ENCODE measurements around the gene DYSF.

DNA sequence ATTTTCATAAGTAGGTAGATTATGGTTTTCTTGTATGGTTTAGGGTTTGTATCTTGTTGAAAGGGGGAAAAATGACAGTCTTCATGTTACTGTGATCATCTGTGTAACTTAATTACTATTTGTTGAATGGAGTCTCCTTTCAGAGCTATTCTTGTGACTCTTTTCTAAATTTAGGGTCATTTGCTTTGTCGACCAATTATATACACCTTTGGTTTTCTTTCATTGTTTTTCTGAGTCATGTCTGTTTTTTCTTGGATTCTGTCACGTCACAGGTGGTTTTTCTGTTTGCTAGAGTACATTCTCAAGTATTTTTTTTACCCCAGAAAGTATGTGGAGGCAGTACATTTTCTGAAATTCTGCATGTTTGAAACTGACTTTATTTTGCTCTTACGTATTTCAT is 43.8 kb upstream of the DYSF start:
- TF ChIP-seq, protein P1, sequence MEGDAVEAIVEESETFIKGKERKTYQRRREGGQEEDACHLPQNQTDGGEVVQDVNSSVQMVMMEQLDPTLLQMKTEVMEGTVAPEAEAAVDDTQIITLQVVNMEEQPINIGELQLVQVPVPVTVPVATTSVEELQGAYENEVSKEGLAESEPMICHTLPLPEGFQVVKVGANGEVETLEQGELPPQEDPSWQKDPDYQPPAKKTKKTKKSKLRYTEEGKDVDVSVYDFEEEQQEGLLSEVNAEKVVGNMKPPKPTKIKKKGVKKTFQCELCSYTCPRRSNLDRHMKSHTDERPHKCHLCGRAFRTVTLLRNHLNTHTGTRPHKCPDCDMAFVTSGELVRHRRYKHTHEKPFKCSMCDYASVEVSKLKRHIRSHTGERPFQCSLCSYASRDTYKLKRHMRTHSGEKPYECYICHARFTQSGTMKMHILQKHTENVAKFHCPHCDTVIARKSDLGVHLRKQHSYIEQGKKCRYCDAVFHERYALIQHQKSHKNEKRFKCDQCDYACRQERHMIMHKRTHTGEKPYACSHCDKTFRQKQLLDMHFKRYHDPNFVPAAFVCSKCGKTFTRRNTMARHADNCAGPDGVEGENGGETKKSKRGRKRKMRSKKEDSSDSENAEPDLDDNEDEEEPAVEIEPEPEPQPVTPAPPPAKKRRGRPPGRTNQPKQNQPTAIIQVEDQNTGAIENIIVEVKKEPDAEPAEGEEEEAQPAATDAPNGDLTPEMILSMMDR (conservative IDR thresholded peaks at IDR 0.05; ENCODE audit: low read length), result no peak
- no peak for TF ChIP-seq EZH2phosphoT487 (IDR thresholded peaks at IDR 0.05; ENCODE audit: borderline replicate concordance)
